ENCODE results near the gene AGAP3.

DNA sequence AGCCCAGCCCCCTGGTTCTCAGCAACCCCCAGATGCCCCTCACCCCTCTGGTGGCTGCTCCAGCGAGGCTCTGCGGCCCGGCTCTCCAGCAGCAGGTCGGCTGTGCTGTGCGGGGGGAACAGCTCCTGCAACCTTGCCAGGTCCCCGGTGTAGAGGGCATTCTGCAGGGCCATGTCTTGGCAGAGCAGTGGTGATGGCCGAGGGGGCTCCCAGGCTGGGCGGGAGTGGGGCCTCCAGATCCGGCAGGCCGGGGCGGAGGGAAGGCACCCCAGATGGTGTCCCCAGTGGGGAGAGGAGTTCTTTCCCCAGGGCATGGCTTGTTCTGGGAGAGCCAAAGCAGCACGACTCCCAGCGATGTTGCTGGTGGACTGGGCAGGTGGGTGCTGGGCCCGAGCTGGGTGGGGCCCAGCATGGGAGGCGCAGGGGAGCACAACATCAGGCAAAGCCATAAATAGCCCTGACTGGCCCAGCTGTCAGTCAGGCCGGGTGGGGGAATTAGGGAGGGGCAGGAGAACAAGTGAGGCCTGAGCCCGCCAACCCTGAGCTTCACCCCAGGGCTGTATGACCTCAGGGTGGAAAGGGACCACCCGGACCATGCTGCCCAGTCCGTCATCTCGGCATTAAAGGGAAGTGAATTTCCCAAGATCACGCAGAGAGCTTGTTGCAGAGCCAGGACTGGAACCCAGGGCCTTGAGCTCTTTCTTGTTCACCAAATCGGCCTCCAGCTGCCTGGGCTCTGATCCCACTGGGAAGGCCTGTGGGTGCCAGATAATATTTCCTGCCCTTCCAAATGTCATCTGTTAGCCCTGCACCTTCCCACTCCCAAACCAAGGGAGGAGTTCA is 101.4 kb downstream of the AGAP3 start:
- TF ChIP-seq POLR2AphosphoS5 (IDR thresholded peaks at IDR 0.05; ENCODE audit: low read depth, low read length) (no peak), REST (IDR thresholded peaks at IDR 0.05; ENCODE audit: insufficient read depth in 1 of 2, low read depth in 2 of 2, low read length in 2 of 2) (no peak), SIN3A (IDR thresholded peaks at IDR 0.05; ENCODE audit: borderline replicate concordance, insufficient read depth, low read length) (no peak), TAF1 (IDR thresholded peaks at IDR 0.05; ENCODE audit: borderline replicate concordance, insufficient read depth, low read length) (no peak)

Data from PFSK-1 (cell line).